Measurements from ENCODE around the gene CHST1.

DNA sequence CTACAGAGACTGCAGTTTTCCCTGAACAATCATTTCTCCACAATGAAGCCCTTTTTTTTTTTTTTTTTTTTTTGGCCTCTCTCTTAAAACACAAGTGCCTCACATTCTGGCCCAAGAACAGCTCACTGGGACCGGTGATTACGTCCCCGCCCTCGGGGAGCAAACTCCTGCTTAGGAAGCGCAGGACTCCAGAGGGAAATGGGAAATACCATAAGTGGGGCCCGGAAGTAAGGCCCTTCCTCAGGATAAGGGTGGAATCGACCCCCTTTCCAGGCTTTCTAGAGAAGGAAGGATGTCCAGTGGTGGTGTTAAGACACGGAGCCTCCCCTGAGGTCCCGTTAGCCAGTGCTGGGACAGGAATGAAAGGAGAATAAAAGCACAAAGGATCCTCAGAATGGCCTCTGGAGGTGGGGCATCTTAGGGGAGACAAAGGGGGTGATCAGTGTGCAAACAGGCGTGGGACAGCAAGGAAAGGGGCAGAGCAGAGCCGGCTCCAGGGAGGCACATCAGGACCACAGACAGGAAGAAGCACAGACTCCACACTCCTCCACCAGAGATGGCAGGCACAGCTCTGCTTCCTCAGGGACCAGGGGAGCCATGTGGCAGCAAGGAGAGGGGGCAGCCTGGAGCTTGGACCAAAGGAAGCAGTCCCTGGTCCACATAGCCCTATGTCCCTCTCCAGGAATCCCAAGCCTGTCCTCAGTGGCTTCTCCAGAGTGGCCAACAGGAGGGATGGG, 61.3 kb downstream of the CHST1 start:
- TF ChIP-seq, protein P1, sequence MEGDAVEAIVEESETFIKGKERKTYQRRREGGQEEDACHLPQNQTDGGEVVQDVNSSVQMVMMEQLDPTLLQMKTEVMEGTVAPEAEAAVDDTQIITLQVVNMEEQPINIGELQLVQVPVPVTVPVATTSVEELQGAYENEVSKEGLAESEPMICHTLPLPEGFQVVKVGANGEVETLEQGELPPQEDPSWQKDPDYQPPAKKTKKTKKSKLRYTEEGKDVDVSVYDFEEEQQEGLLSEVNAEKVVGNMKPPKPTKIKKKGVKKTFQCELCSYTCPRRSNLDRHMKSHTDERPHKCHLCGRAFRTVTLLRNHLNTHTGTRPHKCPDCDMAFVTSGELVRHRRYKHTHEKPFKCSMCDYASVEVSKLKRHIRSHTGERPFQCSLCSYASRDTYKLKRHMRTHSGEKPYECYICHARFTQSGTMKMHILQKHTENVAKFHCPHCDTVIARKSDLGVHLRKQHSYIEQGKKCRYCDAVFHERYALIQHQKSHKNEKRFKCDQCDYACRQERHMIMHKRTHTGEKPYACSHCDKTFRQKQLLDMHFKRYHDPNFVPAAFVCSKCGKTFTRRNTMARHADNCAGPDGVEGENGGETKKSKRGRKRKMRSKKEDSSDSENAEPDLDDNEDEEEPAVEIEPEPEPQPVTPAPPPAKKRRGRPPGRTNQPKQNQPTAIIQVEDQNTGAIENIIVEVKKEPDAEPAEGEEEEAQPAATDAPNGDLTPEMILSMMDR (IDR thresholded peaks at IDR 0.05): no peak
- no peak for TF ChIP-seq POLR2A (IDR thresholded peaks at IDR 0.05)

Measured in testis (tissue), 2 donors.